ENCODE data around the gene DSCAM.

The DSCAM gene

GRCh38 chr21:40620386-40621145 lies 226.4 kb downstream of the DSCAM start:
- peaks cover 8% of the 10 kb centered on the region for H3K9me3 Mint-ChIP-seq (ENCODE audit: low read depth)
- no peaks in the 10 kb centered on the region for H3K27me3 Mint-ChIP-seq
- no peaks in the 10 kb centered on the region for H3K36me3 Mint-ChIP-seq
- H3K27ac Mint-ChIP-seq: no peak overlapping the region
- H3K4me3 Mint-ChIP-seq: no peak overlapping the region
- no peaks in the 10 kb centered on the region for H3K4me1 Mint-ChIP-seq (ENCODE audit: low read depth)

DNA sequence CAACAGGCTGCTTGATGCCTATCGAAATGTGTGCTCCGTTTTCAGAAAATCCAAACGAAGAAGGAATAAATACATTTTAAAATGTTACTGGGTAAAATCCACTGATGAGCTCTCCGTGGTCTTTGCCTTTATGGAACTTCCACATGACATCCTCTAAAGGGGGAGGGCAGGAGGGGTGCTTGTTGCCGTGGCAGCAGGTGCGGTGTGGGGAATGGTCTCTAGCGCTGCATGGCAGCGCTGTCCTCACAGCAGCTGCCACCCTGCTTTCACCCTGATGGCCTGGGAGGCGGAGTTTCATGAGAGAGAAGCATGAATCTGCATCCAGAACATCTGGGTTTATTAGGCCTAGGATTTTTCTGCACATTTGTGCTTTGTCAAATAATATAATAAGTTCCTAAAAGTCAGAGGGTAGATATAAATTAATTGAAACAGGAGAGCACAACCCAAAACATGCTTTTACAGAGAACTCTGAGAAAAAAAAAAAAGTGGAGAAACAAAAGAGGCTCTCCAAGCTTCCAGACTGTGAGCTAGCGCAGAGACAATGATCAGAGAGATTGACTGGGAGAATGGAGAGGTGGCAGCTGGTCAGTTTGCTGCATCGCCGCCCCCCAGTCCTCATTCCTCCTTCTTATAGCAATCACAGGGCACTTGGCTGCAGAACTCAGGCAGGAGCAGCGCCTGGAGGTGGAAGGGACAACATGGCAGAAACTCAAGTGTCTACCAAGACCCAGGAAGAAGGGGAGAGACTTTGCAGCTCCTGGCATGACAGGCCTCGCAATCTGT lies 228.6 kb downstream of the DSCAM start:
- Mint-ChIP-seq H3K27ac (no peak overlapping the region), H3K4me3 (no peak overlapping the region), H3K9me3 (ENCODE audit: low read depth) (peaks cover 8% of the 10 kb centered on the region), H3K27me3 (peaks cover 4% of the 10 kb centered on the region), H3K36me3 (no peaks in the 10 kb centered on the region), H3K4me1 (ENCODE audit: low read depth) (no peaks in the 10 kb centered on the region)

DNA sequence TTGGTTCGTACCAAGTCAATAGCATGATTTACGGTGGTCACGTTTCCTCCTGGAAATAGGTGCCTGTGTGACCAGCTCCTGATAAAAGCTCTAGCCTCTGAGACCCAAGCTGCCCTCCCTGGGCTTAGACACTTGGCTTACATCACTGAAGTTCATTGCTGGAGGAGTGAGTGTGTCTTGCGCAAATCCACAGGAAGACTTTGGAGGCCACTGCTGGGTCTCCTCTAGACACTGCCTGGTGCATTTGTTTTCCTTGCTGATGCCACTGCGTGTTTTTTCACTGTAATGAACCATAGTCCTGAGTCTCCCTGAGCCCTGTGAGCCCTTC lies 230.6 kb downstream of the DSCAM start:
- H3K27me3 Mint-ChIP-seq: peaks cover 8% of the 10 kb centered on the region
- H3K27ac Mint-ChIP-seq: no peak overlapping the region
- no peaks in the 10 kb centered on the region for H3K4me1 Mint-ChIP-seq (ENCODE audit: low read depth)
- no peak overlapping the region for H3K4me3 Mint-ChIP-seq
- peaks cover 4% of the 10 kb centered on the region for H3K9me3 Mint-ChIP-seq (ENCODE audit: low read depth)
- no peaks in the 10 kb centered on the region for H3K36me3 Mint-ChIP-seq

DNA sequence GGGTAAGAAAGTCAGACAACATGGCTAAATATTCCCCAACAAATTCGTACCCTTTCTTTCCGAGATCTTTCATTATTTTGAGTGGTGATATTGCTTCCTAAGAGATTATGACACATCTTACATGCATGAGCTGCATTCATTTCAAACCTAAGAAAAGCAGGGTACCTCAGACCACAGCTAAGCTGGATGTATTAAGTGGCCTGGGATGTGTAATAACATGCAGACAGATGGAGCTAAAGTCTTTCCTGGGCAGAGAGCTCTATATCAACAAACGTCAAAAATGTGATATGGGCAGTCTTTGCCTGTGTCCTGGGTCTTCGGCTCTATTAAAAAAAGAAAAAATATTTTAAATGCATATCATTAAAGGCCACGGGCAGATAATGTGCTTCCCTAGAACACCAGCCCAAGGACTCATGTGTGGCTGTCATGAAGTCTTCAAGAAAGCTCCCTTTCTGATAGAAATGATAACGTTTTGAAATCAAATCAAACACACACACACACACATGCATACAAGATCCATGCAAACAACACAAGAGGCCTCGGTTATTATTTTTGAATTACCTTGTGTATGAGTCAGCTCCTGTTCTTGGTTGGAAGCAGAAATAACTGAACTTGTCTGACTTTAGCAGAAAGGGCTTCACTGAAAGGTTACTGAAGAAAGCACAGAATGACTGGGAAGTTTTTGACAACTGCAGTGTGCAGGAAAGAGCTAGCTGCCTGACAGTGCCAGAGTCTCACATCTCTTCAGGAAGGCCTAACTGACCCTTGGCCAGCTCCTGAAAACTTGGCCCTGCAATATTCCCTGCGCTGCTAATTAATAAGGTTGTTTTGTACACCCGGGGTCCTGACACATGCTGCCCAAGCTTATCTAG lies 231.2 kb downstream of the DSCAM start:
- Mint-ChIP-seq H3K27ac (no peak overlapping the region), H3K9me3 (ENCODE audit: low read depth) (peaks cover 3% of the 10 kb centered on the region), H3K4me1 (ENCODE audit: low read depth) (no peaks in the 10 kb centered on the region), H3K4me3 (no peak overlapping the region), H3K27me3 (peaks cover 8% of the 10 kb centered on the region), H3K36me3 (no peaks in the 10 kb centered on the region)

- no peaks in the 10 kb centered on the region for H3K4me1 Mint-ChIP-seq (ENCODE audit: low read depth)
Measured at GRCh38 chr21:40613546-40614030, 233.4 kb downstream of the DSCAM start.

GRCh38 chr21:40610345-40610744 lies 236.6 kb downstream of the DSCAM start:
- Mint-ChIP-seq H3K36me3 (no peaks in the 10 kb centered on the region), H3K9me3 (ENCODE audit: low read depth) (no peaks in the 10 kb centered on the region), H3K4me3 (no peak overlapping the region), H3K4me1 (ENCODE audit: low read depth) (no peaks in the 10 kb centered on the region), H3K27ac (no peak overlapping the region), H3K27me3 (peaks cover 12% of the 10 kb centered on the region)

More at GRCh38 chr21:40613546-40614030, 233.4 kb downstream of the DSCAM start:
- H3K36me3 Mint-ChIP-seq: no peaks in the 10 kb centered on the region
- no peaks in the 10 kb centered on the region for H3K9me3 Mint-ChIP-seq (ENCODE audit: low read depth)
- no peak overlapping the region for H3K27ac Mint-ChIP-seq
- H3K27me3 Mint-ChIP-seq: peaks cover 10% of the 10 kb centered on the region
- H3K4me3 Mint-ChIP-seq: no peak overlapping the region

DNA sequence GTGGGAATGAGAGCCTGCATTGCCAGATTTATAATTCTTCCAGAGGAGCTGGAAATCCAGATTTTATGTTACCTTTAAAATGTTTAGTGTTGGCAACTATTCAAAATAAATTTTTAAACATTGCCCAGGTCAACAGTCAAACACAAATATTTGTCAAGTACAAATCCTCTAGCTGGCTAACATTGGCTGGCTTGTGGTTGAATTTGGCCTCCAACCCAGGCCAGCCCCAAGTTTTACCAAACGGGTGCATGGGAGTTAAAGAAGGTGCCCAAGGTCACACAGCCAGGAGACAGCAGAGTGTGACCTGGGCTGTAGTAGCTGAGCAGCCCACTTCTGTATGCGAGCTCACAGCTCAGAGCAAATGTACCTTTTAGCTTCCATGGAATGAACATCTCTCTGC lies 240.6 kb downstream of the DSCAM start:
- no peaks in the 10 kb centered on the region for H3K4me1 Mint-ChIP-seq (ENCODE audit: low read depth)
- H3K36me3 Mint-ChIP-seq: no peaks in the 10 kb centered on the region
- peaks cover 7% of the 10 kb centered on the region for H3K9me3 Mint-ChIP-seq (ENCODE audit: low read depth)
- H3K27me3 Mint-ChIP-seq: peaks cover 4% of the 10 kb centered on the region
- H3K27ac Mint-ChIP-seq: no peak overlapping the region
- no peak overlapping the region for H3K4me3 Mint-ChIP-seq

DNA sequence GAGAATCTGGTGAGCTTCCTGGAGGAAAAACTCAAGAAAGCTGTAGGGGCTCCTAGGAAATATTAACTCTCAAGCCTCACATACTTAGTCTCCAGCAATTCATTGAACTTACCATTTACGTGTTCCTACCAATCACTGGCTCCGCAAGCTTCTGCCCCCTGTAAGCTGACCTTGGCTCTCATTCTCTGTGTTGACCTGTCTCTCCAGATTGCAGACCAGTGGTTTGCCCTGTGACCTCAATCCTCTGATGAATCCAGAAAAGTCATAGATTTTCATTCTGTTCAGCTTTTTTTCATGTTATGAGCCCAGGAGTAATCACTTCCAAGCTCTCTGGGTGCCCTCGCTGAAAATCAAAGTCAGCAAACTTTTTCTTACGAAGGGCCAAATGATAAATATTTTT lies 241.9 kb downstream of the DSCAM start:
- Mint-ChIP-seq H3K4me3 (no peak overlapping the region), H3K36me3 (no peaks in the 10 kb centered on the region), H3K27me3 (peaks cover 4% of the 10 kb centered on the region), H3K9me3 (ENCODE audit: low read depth) (peaks cover 7% of the 10 kb centered on the region), H3K27ac (no peak overlapping the region), H3K4me1 (ENCODE audit: low read depth) (no peaks in the 10 kb centered on the region)

GRCh38 chr21:40603774-40604173 lies 243.2 kb downstream of the DSCAM start:
- H3K27ac Mint-ChIP-seq: no peak overlapping the region
- H3K4me1 Mint-ChIP-seq (ENCODE audit: low read depth): no peaks in the 10 kb centered on the region
- peaks cover 7% of the 10 kb centered on the region for H3K9me3 Mint-ChIP-seq (ENCODE audit: low read depth)
- H3K27me3 Mint-ChIP-seq: peaks cover 2% of the 10 kb centered on the region
- no peak overlapping the region for H3K4me3 Mint-ChIP-seq
- no peaks in the 10 kb centered on the region for H3K36me3 Mint-ChIP-seq

- Mint-ChIP-seq H3K27ac (no peak overlapping the region), H3K4me3 (no peak overlapping the region), H3K9me3 (ENCODE audit: low read depth) (peaks cover 7% of the 10 kb centered on the region), H3K4me1 (ENCODE audit: low read depth) (no peaks in the 10 kb centered on the region), H3K36me3 (no peaks in the 10 kb centered on the region), H3K27me3 (peaks cover 2% of the 10 kb centered on the region)
Measured at GRCh38 chr21:40602080-40602479, 244.9 kb downstream of the DSCAM start.

GRCh38 chr21:40595806-40596205 lies 251.2 kb downstream of the DSCAM start:
- Mint-ChIP-seq H3K27me3 (no peaks in the 10 kb centered on the region), H3K4me3 (no peak overlapping the region), H3K36me3 (no peaks in the 10 kb centered on the region), H3K27ac (no peak overlapping the region), H3K4me1 (ENCODE audit: low read depth) (no peaks in the 10 kb centered on the region), H3K9me3 (ENCODE audit: low read depth) (no peaks in the 10 kb centered on the region)

GRCh38 chr21:40587736-40588346 lies 259.1 kb downstream of the DSCAM start:
- Mint-ChIP-seq H3K36me3 (no peaks in the 10 kb centered on the region), H3K27ac (no peak overlapping the region)

GRCh38 chr21:40586575-40586974 lies 260.4 kb downstream of the DSCAM start:
- no peaks in the 10 kb centered on the region for H3K27me3 Mint-ChIP-seq
- no peaks in the 10 kb centered on the region for H3K4me1 Mint-ChIP-seq (ENCODE audit: low read depth)
- no peak overlapping the region for H3K27ac Mint-ChIP-seq
- no peak overlapping the region for H3K4me3 Mint-ChIP-seq
- no peaks in the 10 kb centered on the region for H3K36me3 Mint-ChIP-seq
- no peaks in the 10 kb centered on the region for H3K9me3 Mint-ChIP-seq (ENCODE audit: low read depth)

More at GRCh38 chr21:40587736-40588346, 259.1 kb downstream of the DSCAM start:
- Mint-ChIP-seq H3K4me3 (no peak overlapping the region), H3K4me1 (ENCODE audit: low read depth) (no peaks in the 10 kb centered on the region), H3K9me3 (ENCODE audit: low read depth) (no peaks in the 10 kb centered on the region), H3K27me3 (no peaks in the 10 kb centered on the region)

- H3K27ac Mint-ChIP-seq: no peak overlapping the region
- H3K27me3 Mint-ChIP-seq: no peaks in the 10 kb centered on the region
- H3K36me3 Mint-ChIP-seq: no peaks in the 10 kb centered on the region
- peaks cover 4% of the 10 kb centered on the region for H3K9me3 Mint-ChIP-seq (ENCODE audit: low read depth)
- H3K4me3 Mint-ChIP-seq: no peak overlapping the region
- H3K4me1 Mint-ChIP-seq (ENCODE audit: low read depth): no peaks in the 10 kb centered on the region
Measured at GRCh38 chr21:40577285-40578043, 269.5 kb downstream of the DSCAM start.

Data from activated naive CD8-positive, alpha-beta T cell (primary cell).